H1 (cell line): Measurements from ENCODE around the gene BARX2. TPM values are rescaled to one million over a fixed set of nuclear protein-coding genes. Genes with fewer than 3 reads are reported as not detected.

Source experiments
- CTCF ChIA-PET: fragments of 300-600 bp; sonication (Branson Sonifier 250); formaldehyde crosslinking; loops from one replicate; lab custom pipeline; 2021; ENCODE audit not compliant: partially characterized antibody; lab: Charles Lee
- POLR2A ChIA-PET: fragments of 300-600 bp; sonication (Branson Sonifier 250); formaldehyde crosslinking; loops from one replicate; lab custom pipeline; 2021; ENCODE audit warnings: inconsistent platforms; ENCODE audit not compliant: partially characterized antibody; lab: Charles Lee
- DNase-seq, 2 experiments: peaks; one replicate each; pipeline versions ENCODE4 v3.0.0 to v3.0.0-alpha.2; 2010 to 2022; ENCODE audit warnings: low spot score in 2 of 2, low read depth in 1 of 2, mixed read lengths in 1 of 2
- FAIRE-seq: peaks from 2 replicates; lab custom pipeline; 2011; peaks lifted over from hg19 to GRCh38; lab: Jason Lieb, UNC
- H2AFZ ChIP-seq: 2 replicates; pipeline ENCODE4 v1.8.1; 2012; ENCODE audit warnings: low read length, inconsistent platforms
- H2AK5ac ChIP-seq: 2 replicates; pipeline ENCODE4 v1.6.1; 2013; ENCODE audit warnings: low read depth, low read length
- H2BK120ac ChIP-seq: replicated peaks from 2 replicates; pipeline ENCODE3; 2013; ENCODE audit warnings: low read depth, low read length, inconsistent platforms
- H2BK12ac ChIP-seq: 2 replicates; pipeline ENCODE4 v1.6.1; 2013; ENCODE audit warnings: low read depth, low read length
- H2BK15ac ChIP-seq: 2 replicates; pipeline ENCODE4 v1.6.1; 2013; ENCODE audit warnings: low read length
- H2BK20ac ChIP-seq: 2 replicates; pipeline ENCODE4 v1.6.1; 2013; ENCODE audit warnings: low read length
- H2BK5ac ChIP-seq: 2 replicates; pipeline ENCODE4 v1.6.1; 2013; ENCODE audit warnings: low read depth, low read length
- H3K14ac ChIP-seq: 2 replicates; pipeline ENCODE4 v1.6.1; 2013; ENCODE audit warnings: inconsistent platforms; ENCODE audit not compliant: insufficient read length
- H3K18ac ChIP-seq: 2 replicates; pipeline ENCODE4 v1.6.1; 2013; ENCODE audit warnings: low read length; ENCODE audit errors: extremely low read depth
- H3K23ac ChIP-seq: 2 replicates; pipeline ENCODE4 v1.6.1; 2013; ENCODE audit warnings: inconsistent platforms; ENCODE audit not compliant: insufficient read length
- H3K23me2 ChIP-seq: 2 replicates; pipeline ENCODE4 v1.6.1; 2013; ENCODE audit warnings: low read depth, low read length
- H3K27ac ChIP-seq: 2 replicates; pipeline ENCODE4 v1.6.1; 2011; ENCODE audit warnings: low read depth, low read length, inconsistent platforms
- H3K27me3 ChIP-seq, 4 experiments: replicated peaks in 1 of 4; 1 replicate in 1 of 4; 2 replicates in 3 of 4; pipeline versions ENCODE4 v1.6.1 to v1.8.1; 2011 to 2013; ENCODE audit warnings: low read length in 3 of 4, mild to moderate bottlenecking in 3 of 4, inconsistent platforms in 2 of 4, mixed read lengths in 2 of 4, moderate library complexity in 1 of 4; ENCODE audit not compliant: control insufficient read depth in 3 of 4, insufficient read depth in 3 of 4; ENCODE audit errors: extremely low read depth in 1 of 4
- H3K36me3 ChIP-seq, 4 experiments: 2 replicates each; pipeline versions ENCODE4 v1.6.1 to v1.8.1; 2011 to 2013; ENCODE audit warnings: mild to moderate bottlenecking in 4 of 4, low read length in 3 of 4, moderate library complexity in 2 of 4, control low read depth in 1 of 4, inconsistent platforms in 1 of 4; ENCODE audit not compliant: insufficient read depth in 4 of 4, control insufficient read depth in 2 of 4
- H3K4ac ChIP-seq: replicated peaks from 2 replicates; pipeline ENCODE3; 2013; ENCODE audit warnings: low read length, low read depth, mixed read lengths, inconsistent platforms; ENCODE audit not compliant: insufficient read length
- H3K4me1 ChIP-seq, 4 experiments: replicated peaks in 1 of 4; 1 replicate in 1 of 4; 2 replicates in 3 of 4; pipeline versions ENCODE4 v1.6.1 to v1.8.1; 2011 to 2013; ENCODE audit warnings: low read length in 3 of 4, inconsistent platforms in 2 of 4, mixed read lengths in 1 of 4; ENCODE audit not compliant: insufficient read depth in 4 of 4, control insufficient read depth in 3 of 4
- H3K4me2 ChIP-seq, 2 experiments: 2 replicates each; pipeline versions ENCODE4 v1.6.1 to v1.8.1; 2011 to 2013; ENCODE audit warnings: low read depth in 2 of 2, low read length in 2 of 2, control low read depth in 1 of 2, inconsistent platforms in 1 of 2, mild to moderate bottlenecking in 1 of 2; ENCODE audit not compliant: insufficient read depth in 1 of 2
- H3K4me3 ChIP-seq, 4 experiments: fragments of 200-600, 300-600 bp in 1 of 4; sonication (generic), shearing (Covaris generic), sonication (Bioruptor Twin) in 1 of 4; 2 replicates each; pipeline versions ENCODE4 v1.5.1 to v1.8.1; 2011 to 2016; ENCODE audit warnings: low read length in 4 of 4, low read depth in 3 of 4, control low read depth in 2 of 4, inconsistent platforms in 2 of 4, mild to moderate bottlenecking in 2 of 4, mixed read lengths in 1 of 4, moderate library complexity in 1 of 4; ENCODE audit not compliant: insufficient read depth in 2 of 4; ENCODE audit errors: extremely low read depth in 1 of 4
- H3K56ac ChIP-seq: replicated peaks from 2 replicates; pipeline ENCODE3; 2013; ENCODE audit warnings: low read depth, mild to moderate bottlenecking, mixed read lengths, low read length, inconsistent platforms; ENCODE audit not compliant: insufficient read length
- H3K79me1 ChIP-seq: 2 replicates; pipeline ENCODE4 v1.6.1; 2013; ENCODE audit warnings: low read depth, low read length, control low read depth
- H3K79me2 ChIP-seq, 2 experiments: 2 replicates each; pipeline versions ENCODE4 v1.6.1 to v1.8.1; 2012 to 2013; ENCODE audit warnings: low read length in 2 of 2, mild to moderate bottlenecking in 2 of 2, inconsistent platforms in 1 of 2; ENCODE audit not compliant: insufficient read depth in 2 of 2, control insufficient read depth in 1 of 2
- H3K9ac ChIP-seq, 4 experiments: replicated peaks in 1 of 4; 1 replicate in 1 of 4; 2 replicates in 3 of 4; pipeline versions ENCODE4 v1.6.1 to v1.8.1; 2011 to 2013; ENCODE audit warnings: low read depth in 3 of 4, low read length in 3 of 4, control low read depth in 2 of 4, mild to moderate bottlenecking in 2 of 4, moderate library complexity in 2 of 4, inconsistent platforms in 1 of 4; ENCODE audit errors: extremely low read depth in 1 of 4
- H3K9me3 ChIP-seq, 2 experiments: 2 replicates each; pipeline versions ENCODE4 v1.6.1 to v1.8.1; 2012 to 2013; ENCODE audit warnings: mild to moderate bottlenecking in 2 of 2, moderate library complexity in 2 of 2, control low read depth in 1 of 2, inconsistent platforms in 1 of 2, low read depth in 1 of 2, low read length in 1 of 2, mixed read lengths in 1 of 2; ENCODE audit not compliant: insufficient read depth in 2 of 2
- H4K20me1 ChIP-seq, 2 experiments: replicated peaks in 1 of 2; 2 replicates each; pipeline versions ENCODE3 to v1.8.1; 2011 to 2013; ENCODE audit warnings: inconsistent platforms in 2 of 2, low read length in 2 of 2, mild to moderate bottlenecking in 1 of 2; ENCODE audit not compliant: insufficient read depth in 2 of 2, control insufficient read depth in 1 of 2
- H4K5ac ChIP-seq: 2 replicates; pipeline ENCODE4 v1.6.1; 2013; ENCODE audit warnings: low read length, low read depth, mixed read lengths, inconsistent platforms; ENCODE audit not compliant: insufficient read length
- H4K8ac ChIP-seq: 2 replicates; pipeline ENCODE4 v1.8.0; 2013; ENCODE audit warnings: mild to moderate bottlenecking, moderate library complexity, low read length, inconsistent platforms; ENCODE audit not compliant: insufficient read depth; ENCODE audit errors: extremely low read depth
- H4K91ac ChIP-seq: replicated peaks from 2 replicates; pipeline ENCODE3; 2013; ENCODE audit warnings: low read length, mixed read lengths, inconsistent platforms; ENCODE audit not compliant: insufficient read length
- CEBPB ChIP-seq: IDR thresholded peaks from 2 replicates; pipeline ENCODE4 v1.6.1; 2012; ENCODE audit warnings: low read depth, low read length
- CHD2 ChIP-seq: IDR thresholded peaks from 2 replicates; pipeline ENCODE4 v1.6.1; 2012; ENCODE audit warnings: low read length, improper control_type of control experiment
- EZH2 ChIP-seq: fragments of 200-600 bp; sonication (generic); IDR thresholded peaks from 2 replicates; pipeline ENCODE4 v1.7.1; 2012; ENCODE audit warnings: low read depth, mild to moderate bottlenecking, moderate library complexity, low read length, inconsistent platforms; ENCODE audit not compliant: severe bottlenecking
- KDM1A ChIP-seq: fragments of 200-600, 300-600 bp; sonication (generic); IDR thresholded peaks from 2 replicates; pipeline ENCODE4 v1.7.1; 2016; ENCODE audit warnings: mild to moderate bottlenecking, low read length, borderline replicate concordance
- SIRT6 ChIP-seq: IDR thresholded peaks from one replicate; pipeline ENCODE4 v1.7.1; 2012; ENCODE audit warnings: low read length, inconsistent platforms
- SP4 ChIP-seq: IDR thresholded peaks from 2 replicates; pipeline ENCODE4 v1.6.1; 2012; ENCODE audit warnings: low read length, inconsistent platforms
- SRF ChIP-seq: IDR thresholded peaks from 2 replicates; pipeline ENCODE4 v1.6.1; 2011; ENCODE audit warnings: mild to moderate bottlenecking, low read depth, low read length, moderate library complexity
- WGBS, 2 experiments: shearing (Covaris generic) in 1 of 2; methylation state at CpG; one replicate each; pipeline versions ENCODE4 v1.1.6 to v1.1.7; 2013 to 2015; ENCODE audit warnings: low lambda C conversion rate in 2 of 2, mixed read lengths in 2 of 2, inconsistent platforms in 1 of 2, low coverage in 1 of 2, missing lambda C conversion rate in 1 of 2; ENCODE audit not compliant: insufficient replicate concordance in 2 of 2, insufficient coverage in 1 of 2, insufficient read length in 1 of 2; ENCODE audit errors: extremely low coverage in 1 of 2, missing lambda C conversion rate in 1 of 2; 5-methylcytosine and 5-hydroxymethylcytosine counted together
- polyA plus RNA-seq, 7 experiments: library from polyadenylated mRNA; depleted of rRNA in 3 of 7; stranded (reverse) in 5 of 7; unstranded in 2 of 7; fragments of >200 nt in 5 of 7; fragments of 200-250 nt in 2 of 7; gene quantifications; 1 replicate in 5 of 7; 2 replicates in 1 of 7; 4 replicates in 1 of 7; pipeline versions ENCODE4 v1.2.1 to v1.2.3, GENCODE V29; 2011 to 2013; ENCODE audit warnings: missing spikeins in 2 of 7, mixed read lengths in 2 of 7
- total RNA-seq: library from RNA; stranded (reverse); fragmentation: NEBNext Ultra II Directional; extraction: Animal tissue kit (Norgen Biotek cat#: 25700); gene quantifications from 2 replicates; pipeline ENCODE4 v1.2.1, GENCODE V29; 2021

BARX2 gene
- total and polyA plus RNA-seq, 2 of the 8 experiments (the other 6 are each of a cell fraction or from before 2014, with no cell fraction given), result not detected

DNA sequence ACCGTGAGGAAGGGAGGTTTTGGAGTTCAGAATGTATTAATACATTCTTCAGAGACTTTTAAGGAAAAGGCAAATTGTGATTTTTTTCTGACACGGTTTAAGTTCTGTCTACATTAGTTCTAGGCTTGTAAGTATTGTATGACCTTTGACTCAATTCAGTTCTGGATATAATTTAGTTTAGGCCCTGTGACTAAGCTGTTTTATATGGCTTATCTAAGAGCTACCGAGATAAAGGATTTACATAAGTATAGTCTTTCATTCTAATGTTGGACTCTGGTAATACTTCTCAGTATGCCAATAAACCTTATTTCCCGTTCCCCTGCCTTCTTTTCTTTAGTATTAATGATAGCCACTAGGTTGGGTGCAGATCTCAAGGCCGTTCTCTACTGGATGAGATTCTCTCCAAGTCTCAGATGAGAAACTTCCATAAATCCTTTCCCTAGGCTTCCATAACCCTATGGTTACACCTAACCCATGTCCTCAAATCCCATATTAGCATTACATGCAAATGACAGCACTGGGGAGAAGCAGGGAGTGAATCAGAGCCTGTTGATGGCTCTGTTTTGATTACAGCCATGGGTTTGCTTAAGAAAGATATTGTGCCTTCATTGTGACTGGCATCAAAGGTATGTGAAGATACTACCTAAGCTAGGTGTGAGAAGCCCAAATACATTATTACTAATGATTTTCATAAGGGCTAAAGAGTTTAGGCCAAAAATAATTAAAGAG is 38.7 kb downstream of the BARX2 start:
- H4K91ac ChIP-seq, result no peak overlapping the region
- no peak overlapping the region for H4K5ac ChIP-seq
- no peak overlapping the region for H2AK5ac ChIP-seq
- POLR2A ChIA-PET, result no interaction called here
- CTCF ChIA-PET, result no interaction called here
- no peak overlapping the region for H2BK12ac ChIP-seq
- H3K4me3 ChIP-seq, result no peak overlapping the region
- H3K9ac ChIP-seq, result no peak overlapping the region
- no peak for FAIRE-seq
- H3K4me1 ChIP-seq, result no peaks in the 10 kb centered on the region
- H3K23ac ChIP-seq, result no peak overlapping the region
- H2BK120ac ChIP-seq, result no peak overlapping the region
- H2AFZ ChIP-seq, result no peak overlapping the region
- no peak overlapping the region for H2BK20ac ChIP-seq
- no peaks in the 10 kb centered on the region for H3K27me3 ChIP-seq
- no peak overlapping the region for H4K8ac ChIP-seq
- no peak overlapping the region for H2BK5ac ChIP-seq
- no peak overlapping the region for H3K18ac ChIP-seq
- no peaks in the 10 kb centered on the region for H3K79me2 ChIP-seq
- no peak overlapping the region for H3K4ac ChIP-seq
- H3K9me3 ChIP-seq, result no peaks in the 10 kb centered on the region
- H3K56ac ChIP-seq, result no peak overlapping the region
- no peak overlapping the region for H3K27ac ChIP-seq
- no peaks in the 10 kb centered on the region for H3K36me3 ChIP-seq
- H2BK15ac ChIP-seq, result no peak overlapping the region
- DNase-seq, result no peak
- H3K79me1 ChIP-seq, result no peaks in the 10 kb centered on the region
- no peak overlapping the region for H3K14ac ChIP-seq
- 85% methylated on average over 5 of the region's 5 CpGs; no CpG with 5 or more reads in 1 of the 2 experiments for WGBS, 2 experiments
- H3K4me2 ChIP-seq, result no peak overlapping the region
- no peaks in the 10 kb centered on the region for H4K20me1 ChIP-seq
- TF ChIP-seq CEBPB (no peak), SRF (no peak), CHD2 (no peak), KDM1A (no peak), SIRT6 (no peak), SP4 (no peak), EZH2 (no peak)
- H3K23me2 ChIP-seq, result no peaks in the 10 kb centered on the region
